NCI-H128 (cell line): ENCODE measurements around the gene MIER2.

Experiments
- DNase-seq: peaks from one replicate; lab custom pipeline; 2025; ENCODE audit not compliant: unreplicated experiment; lab: John Stamatoyannopoulos, UW

Gene MIER2

GRCh38 chr19:379796-380195, 35.2 kb upstream of the MIER2 start:
- DNase-seq, result no peak

- no peak for DNase-seq
These were observed 34.1 kb upstream of the MIER2 start for GRCh38 chr19:378706-379105.

GRCh38 chr19:377801-378581, 33.4 kb upstream of the MIER2 start:
- DNase-seq, result no peak

- no peak for DNase-seq
These were observed 31.5 kb upstream of the MIER2 start for GRCh38 chr19:376111-376470.

GRCh38 chr19:375395-376110, 31.0 kb upstream of the MIER2 start:
- no peak for DNase-seq

GRCh38 chr19:374886-375235, 30.3 kb upstream of the MIER2 start:
- no peak for DNase-seq

- no peak for DNase-seq
These were observed 29.7 kb upstream of the MIER2 start for GRCh38 chr19:374183-374885.

GRCh38 chr19:373391-374182, 29.0 kb upstream of the MIER2 start:
- DNase-seq, result no peak

- no peak for DNase-seq
These were observed 27.8 kb upstream of the MIER2 start for GRCh38 chr19:372306-372890.

- no peak for DNase-seq
These were observed 27.0 kb upstream of the MIER2 start for GRCh38 chr19:371501-372168.

GRCh38 chr19:370641-371330, 26.2 kb upstream of the MIER2 start:
- no peak for DNase-seq

GRCh38 chr19:369876-370275, 25.3 kb upstream of the MIER2 start:
- no peak for DNase-seq

- no peak for DNase-seq
These were observed 24.7 kb upstream of the MIER2 start for GRCh38 chr19:369256-369655.

GRCh38 chr19:368630-369024, 24.0 kb upstream of the MIER2 start:
- no peak for DNase-seq

- no peak for DNase-seq
These were observed 23.5 kb upstream of the MIER2 start for GRCh38 chr19:367963-368629.

- no peak for DNase-seq
These were observed 23.0 kb upstream of the MIER2 start for GRCh38 chr19:367561-367960.

GRCh38 chr19:366951-367350, 22.4 kb upstream of the MIER2 start:
- DNase-seq, result no peak

- DNase-seq, result no peak
These were observed 21.7 kb upstream of the MIER2 start for GRCh38 chr19:366205-366783.
